Astrocyte of the spinal cord (primary cell): ENCODE data around the gene SLC2A2.

Experiments used
- DNase-seq: peaks from one replicate; pipeline ENCODE4 v3.0.0; 2011; ENCODE audit warnings: low read depth, low spot score
- H3K4me3 ChIP-seq: 2 replicates; pipeline ENCODE4 v1.5.1; 2011; ENCODE audit warnings: low read depth, mild to moderate bottlenecking, low read length, moderate library complexity
- CTCF ChIP-seq: IDR thresholded peaks from 2 replicates; pipeline ENCODE4 v1.5.1; 2012; ENCODE audit warnings: low read depth, mild to moderate bottlenecking, low read length, inconsistent platforms
- in situ Hi-C: cut with HindIII; loops from 2 replicates; pipeline ENCODE4 v1.10.0; 2017; ENCODE audit warnings: low sequenced_read_pairs

Gene SLC2A2

GRCh38 chr3:171026597-171027293 is at the start of gene SLC2A2:
Gene SLC2A2, minus strand, starts transcription at chr3:171026720. Its CDS starts 50 bp downstream, at chr3:171026670.
- no peak within 1 kb of the TSS for H3K4me3 ChIP-seq
- no peak for DNase-seq
- TF ChIP-seq CTCF = no peak
- in situ Hi-C loops = no loop called here

GRCh38 chr3:171072432-171072831 is 45.9 kb upstream of the SLC2A2 start:
- no peak for TF ChIP-seq CTCF
- no peak for DNase-seq
- in situ Hi-C loops = no loop called here
- H3K4me3 ChIP-seq = no peak overlapping the region

- TF ChIP-seq CTCF = no peak
- no peak overlapping the region for H3K4me3 ChIP-seq
- in situ Hi-C loops = no loop called here
- DNase-seq = no peak
Observed at GRCh38 chr3:171068658-171069057, 42.1 kb upstream of the SLC2A2 start.

GRCh38 chr3:171066206-171066605 is 39.7 kb upstream of the SLC2A2 start:
- no peak for TF ChIP-seq CTCF
- no peak for DNase-seq
- H3K4me3 ChIP-seq = no peak overlapping the region
- in situ Hi-C loops = no loop called here

- H3K4me3 ChIP-seq = no peak overlapping the region
- no peak for DNase-seq
- in situ Hi-C loops = no loop called here
- TF ChIP-seq CTCF = no peak
Observed at GRCh38 chr3:171065732-171066131, 39.2 kb upstream of the SLC2A2 start.

- in situ Hi-C loops = no loop called here
- H3K4me3 ChIP-seq = no peak overlapping the region
- TF ChIP-seq CTCF = no peak
- DNase-seq = no peak
Observed at GRCh38 chr3:171064461-171064860, 37.9 kb upstream of the SLC2A2 start.
